Measurements from ENCODE around the gene SRRM2. TPM values are rescaled to one million over a fixed set of nuclear protein-coding genes. Genes with fewer than 3 reads are reported as not detected.

The SRRM2 gene
- total RNA-seq, 2 donors from 2014 or later, result 476 to 541 TPM

GRCh38 chr16:2752850-2753732, 653 bp downstream of the SRRM2 start:
- Histone ChIP-seq H3K4me3 (peak overlapping the region; percentile 82), H3K27ac (peak overlapping the region; percentile 93 to 98), H3K9me3 (no peaks in the 10 kb centered on the region), H3K36me3 (peaks cover 13% of the 10 kb centered on the region), H3K4me1 (ENCODE audit: control insufficient read depth in 1 of 2, low read depth in 2 of 2) (peaks cover 33 to 43% of the 10 kb centered on the region in 2 donors), H3K27me3 (replicated peaks; ENCODE audit: insufficient read depth) (no peaks in the 10 kb centered on the region)
- ATAC-seq (ENCODE audit: insufficient number of reproducible peaks, low FRiP score, low read depth), result peak; percentile 83
- TF ChIP-seq CTCF (IDR thresholded peaks at IDR 0.05), result no peak
- DNase-seq (ENCODE audit: low spot score), result no peak

GRCh38 chr16:2753733-2754020, 1.2 kb downstream of the SRRM2 start:
- Histone ChIP-seq H3K27ac (peak overlapping the region; percentile 93 to 98), H3K4me3 (peak overlapping the region; percentile 82), H3K27me3 (replicated peaks; ENCODE audit: insufficient read depth) (no peaks in the 10 kb centered on the region), H3K9me3 (no peaks in the 10 kb centered on the region), H3K36me3 (peaks cover 19% of the 10 kb centered on the region), H3K4me1 (ENCODE audit: control insufficient read depth in 1 of 2, low read depth in 2 of 2) (peaks cover 33 to 43% of the 10 kb centered on the region in 2 donors)
- DNase-seq (ENCODE audit: low spot score) (no peak), ATAC-seq (ENCODE audit: insufficient number of reproducible peaks, low FRiP score, low read depth) (no peak)
- no peak for TF ChIP-seq CTCF (IDR thresholded peaks at IDR 0.05)

GRCh38 chr16:2755158-2755557, 2.7 kb downstream of the SRRM2 start:
- Histone ChIP-seq H3K27ac (no peak overlapping the region), H3K27me3 (replicated peaks; ENCODE audit: insufficient read depth) (no peaks in the 10 kb centered on the region), H3K4me1 (ENCODE audit: control insufficient read depth in 1 of 2, low read depth in 2 of 2) (peaks cover 33 to 43% of the 10 kb centered on the region in 2 donors), H3K36me3 (peaks cover 34% of the 10 kb centered on the region), H3K9me3 (no peaks in the 10 kb centered on the region), H3K4me3 (peak overlapping the region; percentile 82)
- ATAC-seq (ENCODE audit: insufficient number of reproducible peaks, low FRiP score, low read depth) (no peak), DNase-seq (ENCODE audit: low spot score) (no peak)
- TF ChIP-seq CTCF (IDR thresholded peaks at IDR 0.05), result no peak

- H3K4me1 ChIP-seq (ENCODE audit: control insufficient read depth in 1 of 2, low read depth in 2 of 2), result peaks cover 33 to 41% of the 10 kb centered on the region in 2 donors
- H3K9me3 ChIP-seq, result no peaks in the 10 kb centered on the region
- no peak for TF ChIP-seq CTCF (IDR thresholded peaks at IDR 0.05)
- peak overlapping the region; percentile 82 for H3K4me3 ChIP-seq
- H3K27me3 ChIP-seq (replicated peaks; ENCODE audit: insufficient read depth), result no peaks in the 10 kb centered on the region
- ATAC-seq (ENCODE audit: insufficient number of reproducible peaks, low FRiP score, low read depth), result no peak
- H3K36me3 ChIP-seq, result peaks cover 46% of the 10 kb centered on the region
- H3K27ac ChIP-seq, result no peak overlapping the region
- no peak for DNase-seq (ENCODE audit: low spot score)
Observed at GRCh38 chr16:2756288-2757015, 4.0 kb downstream of the SRRM2 start.

- ATAC-seq (ENCODE audit: insufficient number of reproducible peaks, low FRiP score, low read depth) (no peak), DNase-seq (ENCODE audit: low spot score) (no peak)
- Histone ChIP-seq H3K27me3 (replicated peaks; ENCODE audit: insufficient read depth) (no peaks in the 10 kb centered on the region), H3K4me3 (no peak overlapping the region), H3K4me1 (ENCODE audit: control insufficient read depth in 1 of 2, low read depth in 2 of 2) (peaks cover 28 to 35% of the 10 kb centered on the region in 2 donors), H3K9me3 (no peaks in the 10 kb centered on the region), H3K36me3 (peaks cover 55% of the 10 kb centered on the region), H3K27ac (no peak overlapping the region)
- TF ChIP-seq CTCF (IDR thresholded peaks at IDR 0.05), result no peak
Observed at GRCh38 chr16:2757344-2757743, 4.9 kb downstream of the SRRM2 start.

Measured in thoracic aorta (tissue), 2 donors.